Neural cell (in vitro differentiated cells): ENCODE data around the gene PRLHR. TPM values are rescaled to one million over a fixed set of nuclear protein-coding genes. Genes with fewer than 3 reads are reported as not detected.

ENCODE experiments used
- H2AFZ ChIP-seq: fragments of 200-600, 300-800 bp; sonication (generic), shearing (Covaris generic); 2 replicates; pipeline ENCODE4 v1.6.0; 2014; ENCODE audit warnings: low read depth, mild to moderate bottlenecking, antibody characterized with exemption, low read length, moderate library complexity
- H3F3A ChIP-seq: fragments of 200-600 bp; shearing (Covaris generic); 2 replicates; pipeline ENCODE4 v1.6.1; 2016; ENCODE audit warnings: mild to moderate bottlenecking, moderate library complexity, mixed read lengths, antibody characterized with exemption, low read length; ENCODE audit not compliant: insufficient read depth, poor library complexity, severe bottlenecking
- H3K27ac ChIP-seq: fragments of 200-600, 300-800 bp; sonication (generic), shearing (Covaris generic); 2 replicates; pipeline ENCODE4 v1.5.1; 2014; ENCODE audit warnings: mild to moderate bottlenecking, low read length, moderate library complexity
- H3K27me3 ChIP-seq: fragments of 300-800, 200-600 bp; sonication (generic), shearing (Covaris generic); 2 replicates; pipeline ENCODE4 v1.6.0; 2014; ENCODE audit warnings: mild to moderate bottlenecking, low read depth, low read length, moderate library complexity; ENCODE audit not compliant: insufficient read depth
- H3K36me3 ChIP-seq: fragments of 300-800, 200-600 bp; sonication (generic), shearing (Covaris generic); 2 replicates; pipeline ENCODE4 v1.5.1; 2014; ENCODE audit warnings: mild to moderate bottlenecking, antibody characterized with exemption, low read length, moderate library complexity; ENCODE audit not compliant: insufficient read depth
- H3K4me2 ChIP-seq: fragments of 300-800, 200-600 bp; sonication (generic), shearing (Covaris generic); 2 replicates; pipeline ENCODE4 v1.6.0; 2014; ENCODE audit warnings: mild to moderate bottlenecking, low read length
- H3K4me3 ChIP-seq: fragments of 300-800, 200-600 bp; sonication (generic), shearing (Covaris generic); 2 replicates; pipeline ENCODE4 v1.5.1; 2014; ENCODE audit warnings: mild to moderate bottlenecking, low read length, moderate library complexity
- H3K79me2 ChIP-seq: fragments of 200-600 bp; shearing (Covaris generic); replicated peaks from 2 replicates; pipeline ENCODE4 v1.6.0; 2014; ENCODE audit warnings: mild to moderate bottlenecking, low read length, moderate library complexity; ENCODE audit not compliant: insufficient read depth
- H3K9ac ChIP-seq: fragments of 300-800, 200-600 bp; sonication (generic), shearing (Covaris generic); 2 replicates; pipeline ENCODE4 v1.6.1; 2016; ENCODE audit warnings: mild to moderate bottlenecking, low read length, mixed read lengths
- H3K9me2 ChIP-seq: fragments of 200-600 bp; shearing (Covaris generic); 2 replicates; pipeline ENCODE4 v1.6.1; 2016; ENCODE audit warnings: mild to moderate bottlenecking, low read length, mixed read lengths; ENCODE audit not compliant: insufficient read depth
- H3K9me3 ChIP-seq: fragments of 200-600, 300-800 bp; sonication (generic), shearing (Covaris generic); 2 replicates; pipeline ENCODE4 v1.6.1; 2016; ENCODE audit warnings: mild to moderate bottlenecking, mixed run types, low read length, moderate library complexity, mixed read lengths
- H4K20me1 ChIP-seq: fragments of 200-600 bp; shearing (Covaris generic); 2 replicates; pipeline ENCODE4 v1.6.1; 2016; ENCODE audit warnings: mild to moderate bottlenecking, mixed run types; ENCODE audit not compliant: insufficient read depth
- CTCF ChIP-seq: fragments of 450-650 bp; IDR thresholded peaks from 2 replicates; pipeline ENCODE4 v1.5.1; 2014; ENCODE audit warnings: antibody characterized with exemption, mild to moderate bottlenecking, moderate library complexity; ENCODE audit not compliant: poor library complexity, severe bottlenecking
- EP300 ChIP-seq: fragments of 450-650 bp; conservative IDR thresholded peaks from 2 replicates; pipeline ENCODE4 v1.6.1; 2014; ENCODE audit warnings: antibody characterized with exemption, mild to moderate bottlenecking, moderate library complexity; ENCODE audit not compliant: poor library complexity, severe bottlenecking
- EZH2 ChIP-seq: fragments of 200-600, 300-800 bp; shearing (Covaris generic), sonication (generic); IDR thresholded peaks from 2 replicates; pipeline ENCODE4 v1.6.1; 2014; ENCODE audit warnings: antibody characterized with exemption, low read length, borderline replicate concordance, mild to moderate bottlenecking; ENCODE audit not compliant: insufficient read depth, poor library complexity, severe bottlenecking
- MXI1 ChIP-seq: fragments of 450-650 bp; conservative IDR thresholded peaks from 2 replicates; pipeline ENCODE4 v1.6.1; 2014; ENCODE audit warnings: antibody characterized with exemption, mild to moderate bottlenecking; ENCODE audit not compliant: poor library complexity, severe bottlenecking
- POLR2AphosphoS5 ChIP-seq: IDR thresholded peaks from 2 replicates; pipeline ENCODE4 v1.6.1; 2012
- RAD21 ChIP-seq: fragments of 450-650 bp; conservative IDR thresholded peaks from 2 replicates; pipeline ENCODE4 v1.6.1; 2014; ENCODE audit warnings: antibody characterized with exemption, mild to moderate bottlenecking, moderate library complexity
- REST ChIP-seq: IDR thresholded peaks from 2 replicates; pipeline ENCODE4 v1.6.1; 2012; ENCODE audit warnings: borderline replicate concordance
- SMC3 ChIP-seq: fragments of 450-650 bp; conservative IDR thresholded peaks from 2 replicates; pipeline ENCODE4 v1.6.1; 2014; ENCODE audit warnings: antibody characterized with exemption, mild to moderate bottlenecking, moderate library complexity; ENCODE audit not compliant: poor library complexity
- TAF1 ChIP-seq: IDR thresholded peaks from 2 replicates; pipeline ENCODE4 v1.6.1; 2012; ENCODE audit warnings: low read depth
- polyA minus RNA-seq: library from RNA; depleted of rRNA, polyadenylated mRNA; stranded (reverse); fragments of >200 nt; gene quantifications from 2 replicates; pipeline ENCODE4 v1.2.3, GENCODE V29; 2014
- polyA plus RNA-seq: library from polyadenylated mRNA; depleted of rRNA; stranded (reverse); fragments of >200 nt; gene quantifications from 2 replicates; pipeline ENCODE4 v1.2.3, GENCODE V29; 2014

The PRLHR gene
- polyA plus RNA-seq, result 0.20 TPM in 1 of 2 replicates, not detected in the other
- polyA minus RNA-seq, result 0.49 TPM in 1 of 2 replicates, not detected in the other

GRCh38 chr10:118595598-118596425 lies at the start of gene PRLHR:
PRLHR (minus strand) TSS chr10:118595648; CDS start chr10:118595244, 404 bp downstream.
- no peaks in the 10 kb centered on the region for H4K20me1 ChIP-seq
- H3K79me2 ChIP-seq, result no peaks in the 10 kb centered on the region
- H3K4me3 ChIP-seq, result peak within 1 kb of the TSS; percentile 83
- H3K4me2 ChIP-seq, result peak within 1 kb of the TSS; percentile 96
- no peaks in the 10 kb centered on the region for H3F3A ChIP-seq
- no peaks in the 10 kb centered on the region for H3K9me2 ChIP-seq
- peaks cover 55% of the 10 kb centered on the region for H3K27me3 ChIP-seq
- H3K27ac ChIP-seq, result no peak within 1 kb of the TSS
- H3K9me3 ChIP-seq, result peaks cover 10% of the 10 kb centered on the region
- no peak for TF ChIP-seq TAF1
- TF ChIP-seq SMC3, result peak; percentile 8
- peak; percentile 10 for TF ChIP-seq RAD21
- peak; percentile 86 for TF ChIP-seq REST
- peak; percentile 69 for TF ChIP-seq EZH2
- TF ChIP-seq CTCF, result peak; percentile 39
- H3K9ac ChIP-seq, result peak within 1 kb of the TSS; percentile 55
- peak within 1 kb of the TSS; percentile 53 for H2AFZ ChIP-seq
- no peaks in the 10 kb centered on the region for H3K36me3 ChIP-seq

GRCh38 chr10:118642228-118642627 lies 46.8 kb upstream of the PRLHR start:
- Histone ChIP-seq H3K36me3 (no peaks in the 10 kb centered on the region), H3K9ac (no peak overlapping the region), H3K9me3 (no peaks in the 10 kb centered on the region), H3K4me2 (no peak overlapping the region), H4K20me1 (no peaks in the 10 kb centered on the region), H3K4me3 (no peak overlapping the region), H3K27ac (no peak overlapping the region), H2AFZ (no peak overlapping the region), H3K9me2 (no peaks in the 10 kb centered on the region), H3K27me3 (no peaks in the 10 kb centered on the region), H3F3A (no peaks in the 10 kb centered on the region), H3K79me2 (no peaks in the 10 kb centered on the region)
- TF ChIP-seq SMC3 (no peak), MXI1 (no peak), REST (no peak), EZH2 (no peak), RAD21 (no peak), POLR2AphosphoS5 (no peak), EP300 (no peak), CTCF (no peak), TAF1 (no peak)
